HG02623 (cell line): ENCODE data around the gene C19orf47.

ENCODE experiments used
- ATAC-seq: cut with Tn5 transposase; IDR thresholded peaks from one replicate; pipeline ENCODE4 v1.9.1; 2021; ENCODE audit warnings: moderate library complexity; ENCODE audit not compliant: unreplicated experiment

The C19orf47 gene, protein sequence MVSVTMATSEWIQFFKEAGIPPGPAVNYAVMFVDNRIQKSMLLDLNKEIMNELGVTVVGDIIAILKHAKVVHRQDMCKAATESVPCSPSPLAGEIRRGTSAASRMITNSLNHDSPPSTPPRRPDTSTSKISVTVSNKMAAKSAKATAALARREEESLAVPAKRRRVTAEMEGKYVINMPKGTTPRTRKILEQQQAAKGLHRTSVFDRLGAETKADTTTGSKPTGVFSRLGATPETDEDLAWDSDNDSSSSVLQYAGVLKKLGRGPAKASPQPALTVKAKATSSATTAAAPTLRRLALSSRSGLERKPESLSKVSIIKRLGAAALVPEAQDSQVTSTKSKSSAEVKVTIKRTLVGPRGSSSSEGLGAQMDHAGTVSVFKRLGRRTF

DNA sequence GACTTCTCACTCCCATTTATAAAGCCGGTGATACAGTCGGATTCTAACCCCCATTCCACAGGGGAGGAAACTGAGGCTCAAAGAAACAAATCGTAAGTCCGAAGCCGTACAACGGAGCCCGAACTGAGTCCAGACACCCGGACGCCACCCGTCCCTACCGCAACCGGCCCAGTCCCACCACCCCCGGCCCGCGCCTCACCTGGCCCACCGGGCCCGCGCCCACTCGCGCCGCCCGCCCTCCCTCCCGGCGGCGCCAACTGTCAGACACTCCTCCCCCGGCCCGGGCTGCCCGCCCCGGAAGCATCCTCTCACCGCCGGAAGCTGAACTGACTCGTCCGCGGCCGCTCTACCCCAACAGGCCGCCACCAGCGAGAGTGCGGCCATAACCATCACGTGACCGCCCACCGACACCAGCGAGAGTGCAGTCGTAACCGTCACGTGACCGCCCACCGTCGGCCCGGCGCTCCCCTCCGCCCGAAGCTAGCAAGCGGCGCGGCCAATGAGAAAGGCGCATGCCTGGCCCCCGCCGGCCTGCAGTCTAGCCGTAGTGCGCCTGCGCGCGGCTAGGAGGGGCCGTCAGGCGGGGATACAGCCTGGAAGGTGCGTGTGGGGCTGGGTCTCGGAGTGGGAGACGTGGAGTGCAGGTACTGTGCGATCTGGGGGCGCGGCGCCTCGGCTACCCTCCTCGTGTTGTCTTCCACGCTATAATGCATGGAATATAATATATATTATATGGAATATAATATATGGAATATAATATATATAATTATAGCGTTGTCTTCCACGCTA is at the start of gene C19orf47, which contains the start of gene PLD3:
TSS of gene C19orf47 (minus strand) at position 273 of the 789 bp plus-strand sequence. CDS start 6,540 bp downstream, outside the sequence.
TSS of gene PLD3 (plus strand) at position 571 of the 789 bp plus-strand sequence. CDS start 17,789 bp downstream, outside the sequence.
- ATAC-seq = peak; percentile 85

DNA sequence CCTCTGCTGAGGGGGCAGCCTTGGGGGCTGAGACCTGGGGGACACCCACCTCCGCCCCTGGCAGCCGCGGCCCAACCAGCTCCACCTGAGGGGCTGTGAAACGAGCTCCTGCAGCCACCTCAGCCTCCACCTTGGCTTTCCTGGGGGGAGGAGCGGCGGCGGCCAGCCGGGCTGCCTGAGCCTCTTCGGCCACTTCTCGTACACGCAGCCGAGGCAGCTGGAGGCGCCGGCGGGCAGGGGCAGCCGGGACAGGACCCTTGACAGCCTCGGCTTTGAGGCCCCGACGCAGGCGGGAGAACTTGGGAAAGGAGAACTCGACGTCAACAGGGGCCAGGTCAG is 49.3 kb upstream of the C19orf47 start:
- ATAC-seq = no peak

DNA sequence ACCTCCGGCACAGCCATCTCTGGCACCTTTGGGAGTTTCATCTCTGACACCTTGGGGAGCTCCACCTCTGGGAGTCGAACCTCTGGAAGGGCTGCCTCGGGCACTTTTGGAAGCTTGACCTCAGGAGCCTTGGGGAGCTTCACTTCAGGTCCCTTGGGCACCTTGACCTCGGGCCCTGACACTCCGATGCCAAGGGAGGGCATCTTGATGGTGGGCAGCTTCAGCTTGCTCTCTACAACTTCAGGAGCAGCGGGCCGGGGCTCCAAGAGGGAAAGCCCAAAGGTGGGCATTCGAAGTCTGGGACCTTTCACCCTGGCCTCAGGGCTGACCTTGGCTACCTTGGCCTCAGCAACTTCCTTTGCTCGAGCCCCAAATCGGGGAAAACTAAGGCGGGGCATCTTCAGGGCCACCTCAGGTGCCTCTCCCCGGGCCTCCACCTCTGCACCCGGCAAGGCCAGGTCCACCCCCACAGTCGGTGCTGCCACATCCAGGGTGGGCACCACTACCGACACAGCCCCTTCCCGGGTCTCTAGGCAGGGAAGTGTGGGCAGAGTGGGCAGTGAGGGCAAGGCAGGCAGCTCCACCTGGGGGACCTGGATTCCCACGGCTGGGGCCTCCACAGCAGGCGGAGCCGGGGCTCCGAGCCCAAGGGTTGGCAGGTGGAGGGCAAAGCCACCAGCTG is 48.8 kb upstream of the C19orf47 start:
- ATAC-seq = no peak

DNA sequence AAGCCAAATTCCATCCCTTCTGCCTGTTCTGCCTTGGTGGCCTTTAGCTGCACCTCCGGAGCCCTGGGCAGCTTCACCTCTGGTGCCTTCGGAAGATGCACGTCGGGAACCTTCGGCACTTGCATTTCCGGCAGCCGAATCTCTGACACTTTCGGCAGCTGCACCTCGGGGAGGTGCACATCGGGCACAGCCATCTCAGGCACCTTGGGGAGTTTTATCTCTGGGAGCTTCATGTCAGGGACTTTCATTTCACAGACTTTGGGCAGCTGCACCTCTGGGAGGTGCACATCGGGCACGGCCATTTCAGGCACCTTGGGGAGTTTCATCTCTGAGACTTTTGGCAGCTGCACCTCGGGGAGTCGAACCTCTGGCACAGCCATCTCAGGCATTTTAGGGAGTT is 47.8 kb upstream of the C19orf47 start:
- no peak for ATAC-seq

DNA sequence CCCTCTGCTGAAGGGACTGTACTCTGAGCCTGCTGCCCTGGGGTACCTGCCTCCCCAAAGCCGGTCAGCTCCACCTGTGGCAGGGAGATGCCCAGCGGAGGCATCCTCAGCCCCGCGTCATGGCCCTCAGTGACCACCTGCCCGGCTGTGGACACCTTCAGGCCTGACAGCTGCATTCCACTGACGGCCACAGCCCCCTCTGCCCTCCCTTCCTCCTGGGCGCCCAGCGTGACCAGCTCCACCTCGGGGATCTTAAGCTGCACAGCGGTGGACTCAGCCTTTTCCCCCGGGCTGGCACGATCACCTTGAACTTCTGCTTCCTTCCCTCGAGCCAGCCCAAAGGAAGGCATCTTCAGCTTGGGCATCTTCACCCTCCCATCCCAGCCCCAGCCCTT is 46.6 kb upstream of the C19orf47 start:
- no peak for ATAC-seq

DNA sequence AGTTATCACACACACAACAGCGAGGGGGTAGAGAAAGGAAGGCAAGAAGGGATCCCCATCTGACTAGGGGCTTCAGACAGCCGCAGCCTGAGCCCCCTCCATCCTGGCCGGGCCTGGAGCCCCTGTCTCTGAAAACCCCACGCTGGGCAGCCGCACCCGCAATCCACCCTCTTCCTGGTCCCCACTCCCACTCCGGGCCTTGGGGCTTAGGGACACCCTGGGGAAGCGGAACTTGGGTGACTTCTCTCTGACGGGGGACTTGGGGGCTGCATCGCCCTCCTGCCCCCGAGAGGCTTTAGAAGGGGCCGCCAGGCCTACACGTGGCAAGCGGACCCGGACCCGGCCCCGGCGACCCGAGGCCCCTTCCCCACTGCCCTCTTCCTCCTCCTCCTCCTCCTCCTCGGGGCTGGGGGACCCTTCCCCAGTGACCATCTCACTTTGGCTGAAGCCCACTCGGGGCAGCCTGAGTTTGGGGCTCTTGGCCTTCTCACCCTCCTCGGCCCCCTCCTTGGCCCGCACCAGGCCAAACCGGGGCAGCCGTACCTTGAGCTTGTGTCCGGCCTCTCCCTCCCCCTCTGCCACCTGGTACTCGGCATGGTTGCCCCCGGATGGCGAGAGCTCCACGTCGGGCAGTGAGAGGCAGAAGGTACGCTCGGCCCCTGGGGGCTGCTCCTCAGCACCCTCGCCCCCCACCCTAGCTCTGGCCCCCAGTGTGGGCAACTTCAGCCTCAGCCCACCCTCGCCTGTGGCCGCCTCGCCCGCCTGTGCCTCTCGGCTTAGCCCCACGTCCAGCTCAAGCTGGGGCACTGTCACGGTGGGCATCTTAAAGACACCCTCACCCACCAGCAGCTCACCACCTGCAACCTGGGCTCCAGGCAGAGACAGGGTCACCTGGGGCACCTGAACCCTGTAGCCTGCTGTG is 46.0 kb upstream of the C19orf47 start:
- ATAC-seq = no peak

DNA sequence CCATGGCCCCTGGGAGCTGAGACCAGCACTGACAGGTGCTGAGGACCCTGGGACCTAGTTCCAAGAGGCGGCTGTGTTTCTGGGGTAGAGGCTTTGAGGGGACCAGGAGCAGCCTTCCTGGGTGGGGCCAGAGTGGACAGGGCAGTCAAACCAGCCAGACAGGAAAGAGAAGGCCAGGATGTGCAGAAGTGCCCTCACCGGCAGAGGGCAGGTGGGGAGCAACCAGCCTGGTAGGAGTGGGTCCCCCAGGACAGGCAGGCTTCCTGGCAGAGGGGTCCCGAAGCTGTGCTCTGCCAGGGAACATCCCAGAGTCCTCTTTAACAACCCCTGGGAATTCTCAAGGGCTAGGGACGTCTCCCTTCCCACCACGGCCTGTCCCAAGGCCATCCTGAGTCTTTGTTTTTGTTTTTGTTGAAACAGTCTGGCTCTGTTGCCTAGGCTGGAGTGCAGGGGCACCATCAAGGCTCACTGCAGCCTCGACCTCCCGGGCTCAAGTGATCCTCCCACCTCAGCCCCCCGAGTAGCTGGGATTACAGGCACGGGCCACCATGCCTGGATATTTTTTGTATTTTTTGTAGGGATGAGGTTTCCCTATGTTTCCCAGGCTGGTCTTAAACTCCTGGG is 44.8 kb upstream of the C19orf47 start:
- no peak for ATAC-seq

DNA sequence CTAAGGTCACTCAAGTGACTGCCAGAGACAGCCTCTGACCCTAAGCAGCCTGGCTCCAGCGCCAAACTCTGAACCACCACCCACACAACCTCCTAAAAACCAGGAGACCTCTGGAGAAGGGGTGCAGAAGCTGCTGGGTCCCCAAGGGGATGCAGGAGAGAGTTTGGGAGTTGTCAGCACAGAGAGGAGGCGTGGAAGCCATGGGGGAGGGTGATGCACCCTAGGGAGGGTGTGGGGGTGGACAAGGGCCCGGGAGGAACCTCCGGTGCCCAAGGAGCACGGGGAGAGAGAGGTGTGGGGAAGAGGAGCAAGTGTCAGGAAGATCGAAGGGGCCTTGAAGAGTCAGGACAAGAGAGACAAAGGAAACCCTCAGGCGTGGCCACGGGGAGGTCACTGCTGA is 43.9 kb upstream of the C19orf47 start:
- no peak for ATAC-seq

DNA sequence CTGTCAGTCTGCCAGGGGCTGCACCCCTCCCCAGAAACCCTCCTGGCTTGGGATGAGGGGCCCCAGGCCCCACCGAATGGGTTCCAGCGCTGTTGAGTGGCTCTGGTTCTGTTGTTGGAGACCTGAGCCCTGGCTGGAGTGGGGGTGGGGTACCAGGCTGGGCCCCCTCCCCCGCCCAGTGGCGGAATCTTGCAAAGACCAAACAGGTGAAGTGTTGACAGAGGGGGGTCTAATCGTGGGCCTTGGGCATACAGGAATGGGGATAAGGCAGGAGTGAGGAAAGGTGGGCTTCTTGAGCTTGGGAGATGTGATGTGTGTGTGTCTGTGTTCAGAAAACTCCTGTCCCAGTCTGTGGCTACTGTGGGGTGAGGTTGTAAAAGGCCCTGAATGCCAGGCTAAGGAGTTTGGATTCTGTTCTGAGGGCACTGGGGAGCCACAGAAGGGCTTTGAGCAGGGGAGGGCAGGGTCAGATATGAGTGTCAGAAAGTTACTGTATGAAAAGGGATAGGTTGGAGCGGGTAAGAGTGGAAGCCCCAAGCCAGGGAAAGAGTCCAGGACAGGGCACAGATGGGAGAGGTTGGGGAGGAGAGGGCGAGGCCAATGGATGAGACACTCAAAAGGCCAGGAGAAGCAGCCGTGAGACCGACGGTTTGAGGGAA is 42.0 kb upstream of the C19orf47 start, which contains the start of gene HIPK4:
TSS of gene HIPK4 (minus strand) at position 98 of the 659 bp plus-strand sequence. CDS start 279 bp downstream, outside the sequence.
- ATAC-seq = no peak

DNA sequence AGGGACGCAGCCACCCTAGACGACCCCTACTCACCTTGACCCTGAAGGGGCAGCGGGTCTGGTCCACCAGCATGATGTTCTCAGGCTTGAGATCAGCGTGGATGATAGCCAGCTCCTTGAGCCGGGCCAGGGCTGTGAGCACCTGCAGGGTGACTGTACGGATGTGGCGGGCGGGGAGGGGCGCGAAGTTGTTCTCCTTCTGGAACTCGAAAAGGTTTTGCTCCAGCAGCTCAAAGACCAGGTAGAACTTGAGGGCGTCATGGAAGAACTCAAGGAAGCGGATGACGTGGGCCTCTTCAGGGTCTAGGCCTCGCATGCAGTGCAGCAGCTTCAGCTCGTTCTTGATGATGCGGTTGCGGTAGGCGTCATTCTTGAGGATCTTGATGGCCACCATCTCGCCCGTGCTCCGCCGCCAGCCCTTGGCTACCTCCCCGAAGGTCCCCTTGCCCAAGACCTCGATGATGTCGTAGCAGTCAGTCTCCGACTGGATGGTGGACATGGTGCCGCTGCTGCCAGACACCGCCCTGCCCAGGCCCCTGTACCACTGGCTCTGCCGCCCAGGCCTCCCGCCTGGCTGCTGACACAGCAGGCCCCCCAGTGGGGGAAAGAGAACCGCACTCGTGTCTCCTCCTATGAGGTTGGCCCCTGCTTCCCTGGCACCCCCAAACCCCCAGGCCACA is 41.3 kb upstream of the C19orf47 start:
- ATAC-seq = no peak

DNA sequence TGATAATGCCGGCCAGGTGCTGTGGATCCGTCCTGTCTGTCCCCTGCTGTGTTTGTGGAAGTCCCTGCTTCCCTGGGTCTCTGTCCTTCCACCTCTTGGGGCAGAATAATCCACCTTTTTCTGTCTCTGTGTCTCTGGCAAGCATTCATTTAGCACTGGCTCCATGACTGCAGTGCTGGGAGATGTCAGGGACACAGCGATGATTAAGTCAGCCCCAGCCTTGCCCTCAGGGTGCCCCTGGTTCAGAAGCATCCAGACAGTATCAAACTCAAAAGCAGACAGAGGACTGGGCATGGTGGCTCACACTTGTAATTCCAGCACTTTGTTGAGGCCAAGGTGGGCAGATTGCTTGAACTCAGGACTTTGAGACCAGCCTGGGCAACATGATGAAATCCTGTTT is 40.3 kb upstream of the C19orf47 start:
- ATAC-seq = no peak

DNA sequence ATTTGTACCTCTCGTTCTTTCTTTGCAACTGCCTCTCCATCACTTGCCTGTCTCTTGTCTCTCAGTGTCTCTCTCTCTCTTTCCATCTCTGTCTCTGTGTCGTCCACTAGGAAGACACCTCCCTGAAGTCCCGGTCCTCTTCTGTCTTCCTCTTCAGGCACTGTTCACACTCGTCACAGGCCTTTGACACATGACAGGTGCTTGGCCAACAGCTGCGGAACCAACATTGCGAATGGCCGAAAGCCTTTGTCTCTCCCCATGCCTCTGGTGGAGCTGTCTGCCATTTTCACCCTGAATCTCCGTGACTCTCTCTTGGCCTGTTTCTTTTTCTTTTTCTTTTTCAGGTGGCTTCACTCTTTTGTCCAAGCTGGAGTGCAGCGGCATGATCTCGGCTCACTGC is 39.0 kb upstream of the C19orf47 start:
- ATAC-seq = no peak

DNA sequence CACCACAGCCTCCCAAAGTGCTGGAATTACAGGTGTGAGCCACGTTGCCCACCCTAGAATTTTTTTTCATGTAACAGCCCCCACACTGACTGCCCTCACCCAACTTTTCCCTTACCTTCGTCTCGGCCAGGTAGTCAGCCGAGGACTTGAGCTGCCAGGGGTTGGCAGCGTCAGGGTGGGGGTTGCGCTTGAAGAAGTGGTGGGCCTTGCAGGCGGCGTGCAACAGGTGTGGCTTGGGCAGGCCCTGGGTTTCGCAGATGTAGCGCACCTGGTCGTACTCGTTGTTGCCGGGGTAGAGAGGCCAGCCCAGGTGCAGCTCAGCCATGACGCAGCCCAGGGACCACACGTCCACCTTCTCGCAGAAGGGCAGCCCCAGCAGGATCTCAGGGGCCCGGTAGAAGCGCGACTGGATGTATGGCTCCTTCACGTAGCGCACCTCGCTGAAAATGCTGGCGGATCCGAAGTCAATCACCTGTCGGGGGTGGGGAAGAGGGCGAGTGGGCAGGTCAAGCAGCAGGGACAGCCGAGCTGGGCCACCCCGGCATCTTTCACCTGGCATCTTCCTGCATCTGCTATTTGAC is 35.6 kb upstream of the C19orf47 start:
- ATAC-seq = no peak

DNA sequence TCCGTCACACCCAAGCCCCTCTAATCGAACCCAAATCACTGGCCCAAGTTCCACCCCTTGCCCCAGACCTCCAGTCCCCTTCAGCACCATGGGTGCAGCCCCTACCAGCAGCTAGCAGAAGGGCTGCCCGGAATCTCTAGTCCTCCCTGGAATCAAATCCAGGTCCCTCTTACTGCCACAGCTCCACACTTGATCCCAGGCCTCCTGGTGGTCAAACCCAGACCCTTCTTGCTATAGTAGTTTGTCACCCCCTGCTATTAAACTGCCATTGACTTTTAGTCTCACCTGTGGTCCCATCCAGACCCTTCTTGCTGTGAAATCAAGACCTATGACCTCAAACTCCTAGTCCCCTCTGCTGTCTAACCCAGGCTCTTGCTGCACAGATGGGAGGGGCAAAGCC is 33.1 kb upstream of the C19orf47 start:
- ATAC-seq = no peak

DNA sequence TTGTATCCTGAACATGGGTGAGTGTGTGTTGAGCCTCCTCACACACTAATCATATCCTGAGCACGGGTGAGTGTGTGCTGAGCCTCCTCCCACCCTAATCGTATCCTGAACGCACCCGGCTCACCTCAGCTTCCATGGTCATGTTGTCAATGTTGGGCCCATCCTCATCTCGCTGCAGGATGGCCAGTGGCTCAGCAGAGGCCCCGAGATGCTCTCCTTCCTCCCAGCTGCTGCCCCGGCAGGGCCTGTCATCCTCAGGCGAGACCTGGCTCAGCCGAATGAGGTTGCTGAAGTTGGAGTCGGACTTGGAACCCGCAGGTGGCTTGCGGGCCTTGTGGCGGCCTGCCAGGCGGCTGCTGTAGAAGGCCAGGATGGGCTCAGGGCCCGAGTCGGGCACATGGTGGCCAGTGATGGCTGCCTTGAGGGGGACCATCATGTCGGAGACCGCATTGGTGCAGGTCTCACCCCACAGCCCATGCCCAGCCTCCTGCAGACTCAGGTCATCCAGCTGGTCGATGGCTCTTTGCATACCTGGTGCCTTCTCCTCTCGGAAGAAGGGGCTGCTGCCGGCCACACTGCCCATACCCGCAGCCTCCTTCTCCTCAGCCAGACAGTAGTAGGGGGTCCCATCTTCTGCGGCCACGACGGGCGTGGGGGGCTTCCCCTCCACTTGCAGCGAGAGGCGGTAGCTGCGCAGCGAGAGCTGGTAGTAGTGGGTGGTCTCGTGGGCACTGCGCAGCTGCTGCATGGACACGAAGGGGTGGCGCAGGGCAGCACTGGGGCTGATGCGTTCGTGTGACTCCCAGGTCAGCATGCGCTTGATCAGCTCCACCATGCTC is 32.2 kb upstream of the C19orf47 start:
- no peak for ATAC-seq

DNA sequence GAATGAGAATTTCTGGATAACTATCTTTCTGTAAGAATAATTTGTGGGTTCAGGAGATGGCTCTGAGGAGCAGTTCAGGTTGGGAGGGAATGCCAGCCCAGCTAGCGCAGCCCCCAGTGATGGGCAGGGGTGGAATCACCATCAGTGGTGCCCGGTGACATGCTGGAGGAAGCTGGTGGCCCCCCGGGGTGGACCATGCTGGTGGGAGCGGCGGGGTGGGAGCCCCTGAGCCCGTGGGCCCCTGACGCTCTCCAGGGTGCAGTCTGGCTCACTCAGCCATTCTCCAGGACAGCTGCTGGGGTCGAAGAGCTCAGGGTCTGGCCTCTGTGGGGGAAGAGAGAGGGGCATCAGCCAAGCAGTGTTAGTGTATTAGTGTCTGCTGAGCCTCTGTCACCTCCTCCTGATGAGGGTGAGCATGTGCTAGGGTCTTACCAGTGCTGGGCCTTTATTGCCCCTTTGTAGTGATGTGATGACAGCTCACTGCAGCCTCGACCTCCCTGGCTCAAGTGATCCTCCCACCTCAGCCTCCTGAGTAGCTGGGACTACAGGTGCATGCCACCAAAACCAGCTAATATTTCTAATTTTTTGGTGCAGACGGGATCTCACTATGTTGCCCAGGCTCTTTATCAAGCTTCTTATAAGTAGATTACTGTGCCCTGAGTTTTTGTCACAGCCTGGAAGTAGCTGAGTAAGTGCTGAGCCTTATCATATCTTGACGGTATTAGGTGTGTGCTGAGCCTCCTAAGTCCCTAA is 31.4 kb upstream of the C19orf47 start:
- ATAC-seq = no peak

DNA sequence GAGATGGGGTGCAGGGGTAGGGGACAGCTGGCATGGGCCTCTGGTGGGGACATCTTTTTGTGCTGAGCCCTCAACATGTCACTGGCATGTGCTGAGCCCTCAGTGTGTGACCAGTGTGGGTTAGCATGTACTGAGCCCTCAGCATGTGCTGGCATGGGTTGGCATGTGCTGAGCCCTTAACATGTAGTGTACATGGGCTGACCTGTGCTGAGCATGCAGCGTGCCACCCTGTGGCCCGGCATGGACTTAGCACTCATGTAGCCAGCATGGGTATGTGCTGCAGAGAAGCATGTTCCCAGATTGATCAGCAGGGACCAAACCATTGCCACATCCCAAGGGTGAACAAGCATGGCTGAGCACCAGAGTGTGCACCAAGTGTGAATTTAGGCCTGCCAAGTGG is 30.3 kb upstream of the C19orf47 start:
- ATAC-seq = no peak
